HepG2 (cell line): ENCODE data around the gene CCS. TPM values are rescaled to one million over a fixed set of nuclear protein-coding genes. Genes with fewer than 3 reads are reported as not detected.
A peak's percentile ranks its signal among the peaks of the same experiment; 100 is the strongest.

Source experiments
- BORCS8-MEF2B ChIP-seq: sonication (generic); formaldehyde crosslinking; IDR thresholded peaks from 2 replicates; pipeline ENCODE4 v1.8.0; 2022; ENCODE audit warnings: mild to moderate bottlenecking, missing genetic modification reagents
- CCDC6 ChIP-seq: sonication (generic); formaldehyde crosslinking; IDR thresholded peaks from 2 replicates; pipeline ENCODE4 v1.8.1; 2022; ENCODE audit warnings: mild to moderate bottlenecking, missing genetic modification reagents, moderate library complexity
- CHD2 ChIP-seq: IDR thresholded peaks from 2 replicates; pipeline ENCODE4 v1.6.1; 2011; ENCODE audit warnings: low read depth, low read length, improper control_type of control experiment
- IKZF4 ChIP-seq: sonication (generic); formaldehyde crosslinking; IDR thresholded peaks from 2 replicates; pipeline ENCODE4 v1.5.1; 2020; ENCODE audit warnings: borderline replicate concordance, mild to moderate bottlenecking, low read depth, missing genetic modification reagents; ENCODE audit errors: not compliant biosample characterization
- JUN ChIP-seq: sonication (generic); formaldehyde crosslinking; IDR thresholded peaks from 2 replicates; pipeline ENCODE4 v1.4.0; 2020; ENCODE audit warnings: mild to moderate bottlenecking, missing genetic modification reagents
- KLF11 ChIP-seq: IDR thresholded peaks from 2 replicates; pipeline ENCODE4 v1.6.1; 2016; ENCODE audit warnings: missing compliant biosample characterization
- MBD4 ChIP-seq: IDR thresholded peaks from 2 replicates; pipeline ENCODE4 v1.6.1; 2012; ENCODE audit warnings: low read length, inconsistent platforms, borderline replicate concordance
- NFATC3 ChIP-seq: sonication (generic); formaldehyde crosslinking; IDR thresholded peaks from 2 replicates; pipeline ENCODE4 v1.5.1; 2020; ENCODE audit warnings: mild to moderate bottlenecking, missing genetic modification reagents
- PAX8 ChIP-seq: sonication (generic); formaldehyde crosslinking; IDR thresholded peaks from 2 replicates; pipeline ENCODE4 v1.8.0; 2022; ENCODE audit warnings: mild to moderate bottlenecking, missing genetic modification reagents, borderline replicate concordance
- WIZ ChIP-seq: sonication (generic); formaldehyde crosslinking; IDR thresholded peaks from 2 replicates; pipeline ENCODE4 v1.5.1; 2020; ENCODE audit warnings: mild to moderate bottlenecking, missing genetic modification reagents
- YEATS2 ChIP-seq: sonication (generic); formaldehyde crosslinking; IDR thresholded peaks from 2 replicates; pipeline ENCODE4 v1.4.0; 2020; ENCODE audit warnings: missing genetic modification reagents, borderline replicate concordance
- ZNF615 ChIP-seq: sonication (generic); formaldehyde crosslinking; IDR thresholded peaks from 2 replicates; pipeline ENCODE4 v1.5.0; 2020; ENCODE audit warnings: mild to moderate bottlenecking, missing genetic modification reagents, borderline replicate concordance
- ZNF749 ChIP-seq: sonication (generic); formaldehyde crosslinking; IDR thresholded peaks from 2 replicates; pipeline ENCODE4 v1.8.0; 2022; ENCODE audit warnings: mild to moderate bottlenecking, missing genetic modification reagents, moderate library complexity, borderline replicate concordance
- polyA plus RNA-seq, 8 experiments: library from polyadenylated mRNA; depleted of rRNA in 3 of 8; stranded (reverse) in 7 of 8; unstranded in 1 of 8; fragments of >200 nt; fragmentation: Illumina TruSeq in 4 of 8; extraction: Trizol in 4 of 8; gene quantifications; 2 replicates each; pipeline versions ENCODE4 v1.2.1 to v1.2.3, GENCODE V29; 2011 to 2016; ENCODE audit warnings: low read depth in 4 of 8, missing spikeins in 1 of 8, mixed read lengths in 1 of 8; ENCODE audit not compliant: insufficient read depth in 1 of 8
- total RNA-seq, 5 experiments: library from RNA; depleted of rRNA; stranded (reverse); fragments of >200 nt; fragmentation: Illumina TruSeq; extraction: Trizol; gene quantifications; 2 replicates each; pipeline ENCODE4 v1.2.3, GENCODE V29; 2016; ENCODE audit warnings: low read depth in 1 of 5
- TF ChIP-seq, protein P1 (sequence below): sonication (generic); formaldehyde crosslinking; IDR thresholded peaks from 2 replicates; pipeline ENCODE4 v1.4.0; 2020; ENCODE audit warnings: mild to moderate bottlenecking, missing genetic modification reagents
- TF ChIP-seq, protein P2 (sequence below): sonication (generic); formaldehyde crosslinking; IDR thresholded peaks from 2 replicates; pipeline ENCODE4 v1.4.0; 2020; ENCODE audit warnings: low read depth, missing genetic modification reagents
- TF ChIP-seq, protein P3 (sequence below): sonication (generic); formaldehyde crosslinking; IDR thresholded peaks from 2 replicates; pipeline ENCODE4; 2020; ENCODE audit warnings: missing genetic modification reagents, mild to moderate bottlenecking, borderline replicate concordance
- TF ChIP-seq, protein P4 (sequence below): sonication (generic); formaldehyde crosslinking; conservative IDR thresholded peaks from 2 replicates; pipeline ENCODE4 v1.8.0; 2022; ENCODE audit warnings: mild to moderate bottlenecking, moderate library complexity, missing genetic modification reagents

Gene CCS
- total and polyA plus RNA-seq, 2 of the 13 experiments (the other 11 are each of a cell fraction or from before 2014, with no cell fraction given): 25.4 to 44.6 TPM

DNA sequence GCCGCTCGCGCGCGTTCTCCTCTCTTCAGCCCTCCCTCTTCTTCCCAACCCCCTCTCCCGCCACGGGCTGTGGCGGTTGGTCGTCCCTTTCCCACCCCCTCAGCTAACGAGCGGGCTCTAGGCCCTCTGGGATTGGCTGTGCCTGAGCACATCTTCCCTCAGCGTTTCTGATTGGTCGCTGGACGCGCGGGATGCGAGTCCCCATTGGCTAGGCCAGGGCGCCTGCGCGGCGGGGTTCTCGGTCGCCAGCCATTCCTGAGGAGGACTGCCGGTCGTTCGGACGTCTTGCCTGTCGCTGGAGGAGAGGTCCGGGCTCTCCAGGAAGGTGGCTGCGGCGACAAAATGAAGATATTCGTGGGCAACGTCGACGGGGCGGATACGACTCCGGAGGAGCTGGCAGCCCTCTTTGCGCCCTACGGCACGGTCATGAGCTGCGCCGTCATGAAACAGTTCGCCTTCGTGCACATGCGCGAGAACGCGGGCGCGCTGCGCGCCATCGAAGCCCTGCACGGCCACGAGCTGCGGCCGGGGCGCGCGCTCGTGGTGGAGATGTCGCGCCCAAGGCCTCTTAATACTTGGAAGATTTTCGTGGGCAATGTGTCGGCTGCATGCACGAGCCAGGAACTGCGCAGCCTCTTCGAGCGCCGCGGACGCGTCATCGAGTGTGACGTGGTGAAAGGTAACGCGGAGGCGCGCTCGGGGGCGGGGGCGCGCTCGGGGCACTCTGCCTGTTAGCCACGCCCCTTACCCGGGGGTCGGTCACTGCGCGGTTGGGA lies 23.6 kb downstream of the CCS start, which contains the start of gene RBM14 (continued):
- TF ChIP-seq CCDC6 (CRISPR knock-in tag) (peak; percentile 63; the same call in 1 of the 2 replicates), JUN (CRISPR knock-in tag) (peak; percentile 42), PAX8 (CRISPR knock-in tag) (0 out of 2 replicates have a peak, but pooled peaks have one; percentile 79), NFATC3 (CRISPR knock-in tag) (peak; percentile 73; the same call in 1 of the 2 replicates), ZNF749 (CRISPR knock-in tag) (peak; percentile 21; the same call in 1 of the 2 replicates), KLF11 (0 out of 2 replicates have a peak, but pooled peaks have one; percentile 39), YEATS2 (peak; percentile 83; the same call in 1 of the 2 replicates), ZNF615 (CRISPR knock-in tag) (no peak), MBD4 (no peak), CHD2 (peak; percentile 69), IKZF4 (peak; percentile 15), BORCS8-MEF2B (peak; percentile 60), WIZ (CRISPR knock-in tag) (peak; percentile 86)
- TF ChIP-seq, protein P1, sequence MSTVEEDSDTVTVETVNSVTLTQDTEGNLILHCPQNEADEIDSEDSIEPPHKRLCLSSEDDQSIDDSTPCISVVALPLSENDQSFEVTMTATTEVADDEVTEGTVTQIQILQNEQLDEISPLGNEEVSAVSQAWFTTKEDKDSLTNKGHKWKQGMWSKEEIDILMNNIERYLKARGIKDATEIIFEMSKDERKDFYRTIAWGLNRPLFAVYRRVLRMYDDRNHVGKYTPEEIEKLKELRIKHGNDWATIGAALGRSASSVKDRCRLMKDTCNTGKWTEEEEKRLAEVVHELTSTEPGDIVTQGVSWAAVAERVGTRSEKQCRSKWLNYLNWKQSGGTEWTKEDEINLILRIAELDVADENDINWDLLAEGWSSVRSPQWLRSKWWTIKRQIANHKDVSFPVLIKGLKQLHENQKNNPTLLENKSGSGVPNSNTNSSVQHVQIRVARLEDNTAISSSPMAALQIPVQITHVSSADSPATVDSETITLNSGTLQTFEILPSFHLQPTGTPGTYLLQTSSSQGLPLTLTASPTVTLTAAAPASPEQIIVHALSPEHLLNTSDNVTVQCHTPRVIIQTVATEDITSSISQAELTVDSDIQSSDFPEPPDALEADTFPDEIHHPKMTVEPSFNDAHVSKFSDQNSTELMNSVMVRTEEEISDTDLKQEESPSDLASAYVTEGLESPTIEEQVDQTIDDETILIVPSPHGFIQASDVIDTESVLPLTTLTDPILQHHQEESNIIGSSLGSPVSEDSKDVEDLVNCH (CRISPR knock-in tag): 0 out of 2 replicates have a peak, but pooled peaks have one; percentile 24
- TF ChIP-seq, protein P2, sequence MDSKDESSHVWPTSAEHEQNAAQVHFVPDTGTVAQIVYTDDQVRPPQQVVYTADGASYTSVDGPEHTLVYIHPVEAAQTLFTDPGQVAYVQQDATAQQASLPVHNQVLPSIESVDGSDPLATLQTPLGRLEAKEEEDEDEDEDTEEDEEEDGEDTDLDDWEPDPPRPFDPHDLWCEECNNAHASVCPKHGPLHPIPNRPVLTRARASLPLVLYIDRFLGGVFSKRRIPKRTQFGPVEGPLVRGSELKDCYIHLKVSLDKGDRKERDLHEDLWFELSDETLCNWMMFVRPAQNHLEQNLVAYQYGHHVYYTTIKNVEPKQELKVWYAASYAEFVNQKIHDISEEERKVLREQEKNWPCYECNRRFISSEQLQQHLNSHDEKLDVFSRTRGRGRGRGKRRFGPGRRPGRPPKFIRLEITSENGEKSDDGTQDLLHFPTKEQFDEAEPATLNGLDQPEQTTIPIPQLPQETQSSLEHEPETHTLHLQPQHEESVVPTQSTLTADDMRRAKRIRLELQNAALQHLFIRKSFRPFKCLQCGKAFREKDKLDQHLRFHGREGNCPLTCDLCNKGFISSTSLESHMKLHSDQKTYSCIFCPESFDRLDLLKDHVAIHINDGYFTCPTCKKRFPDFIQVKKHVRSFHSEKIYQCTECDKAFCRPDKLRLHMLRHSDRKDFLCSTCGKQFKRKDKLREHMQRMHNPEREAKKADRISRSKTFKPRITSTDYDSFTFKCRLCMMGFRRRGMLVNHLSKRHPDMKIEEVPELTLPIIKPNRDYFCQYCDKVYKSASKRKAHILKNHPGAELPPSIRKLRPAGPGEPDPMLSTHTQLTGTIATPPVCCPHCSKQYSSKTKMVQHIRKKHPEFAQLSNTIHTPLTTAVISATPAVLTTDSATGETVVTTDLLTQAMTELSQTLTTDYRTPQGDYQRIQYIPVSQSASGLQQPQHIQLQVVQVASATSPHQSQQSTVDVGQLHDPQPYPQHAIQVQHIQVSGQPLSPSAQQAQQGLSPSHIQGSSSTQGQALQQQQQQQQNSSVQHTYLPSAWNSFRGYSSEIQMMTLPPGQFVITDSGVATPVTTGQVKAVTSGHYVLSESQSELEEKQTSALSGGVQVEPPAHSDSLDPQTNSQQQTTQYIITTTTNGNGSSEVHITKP (CRISPR knock-in tag): 0 out of 2 replicates have a peak, but pooled peaks have one; percentile 28
- TF ChIP-seq, protein P3, sequence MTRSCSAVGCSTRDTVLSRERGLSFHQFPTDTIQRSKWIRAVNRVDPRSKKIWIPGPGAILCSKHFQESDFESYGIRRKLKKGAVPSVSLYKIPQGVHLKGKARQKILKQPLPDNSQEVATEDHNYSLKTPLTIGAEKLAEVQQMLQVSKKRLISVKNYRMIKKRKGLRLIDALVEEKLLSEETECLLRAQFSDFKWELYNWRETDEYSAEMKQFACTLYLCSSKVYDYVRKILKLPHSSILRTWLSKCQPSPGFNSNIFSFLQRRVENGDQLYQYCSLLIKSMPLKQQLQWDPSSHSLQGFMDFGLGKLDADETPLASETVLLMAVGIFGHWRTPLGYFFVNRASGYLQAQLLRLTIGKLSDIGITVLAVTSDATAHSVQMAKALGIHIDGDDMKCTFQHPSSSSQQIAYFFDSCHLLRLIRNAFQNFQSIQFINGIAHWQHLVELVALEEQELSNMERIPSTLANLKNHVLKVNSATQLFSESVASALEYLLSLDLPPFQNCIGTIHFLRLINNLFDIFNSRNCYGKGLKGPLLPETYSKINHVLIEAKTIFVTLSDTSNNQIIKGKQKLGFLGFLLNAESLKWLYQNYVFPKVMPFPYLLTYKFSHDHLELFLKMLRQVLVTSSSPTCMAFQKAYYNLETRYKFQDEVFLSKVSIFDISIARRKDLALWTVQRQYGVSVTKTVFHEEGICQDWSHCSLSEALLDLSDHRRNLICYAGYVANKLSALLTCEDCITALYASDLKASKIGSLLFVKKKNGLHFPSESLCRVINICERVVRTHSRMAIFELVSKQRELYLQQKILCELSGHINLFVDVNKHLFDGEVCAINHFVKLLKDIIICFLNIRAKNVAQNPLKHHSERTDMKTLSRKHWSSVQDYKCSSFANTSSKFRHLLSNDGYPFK (CRISPR knock-in tag): peak; percentile 92
- TF ChIP-seq, protein P4, sequence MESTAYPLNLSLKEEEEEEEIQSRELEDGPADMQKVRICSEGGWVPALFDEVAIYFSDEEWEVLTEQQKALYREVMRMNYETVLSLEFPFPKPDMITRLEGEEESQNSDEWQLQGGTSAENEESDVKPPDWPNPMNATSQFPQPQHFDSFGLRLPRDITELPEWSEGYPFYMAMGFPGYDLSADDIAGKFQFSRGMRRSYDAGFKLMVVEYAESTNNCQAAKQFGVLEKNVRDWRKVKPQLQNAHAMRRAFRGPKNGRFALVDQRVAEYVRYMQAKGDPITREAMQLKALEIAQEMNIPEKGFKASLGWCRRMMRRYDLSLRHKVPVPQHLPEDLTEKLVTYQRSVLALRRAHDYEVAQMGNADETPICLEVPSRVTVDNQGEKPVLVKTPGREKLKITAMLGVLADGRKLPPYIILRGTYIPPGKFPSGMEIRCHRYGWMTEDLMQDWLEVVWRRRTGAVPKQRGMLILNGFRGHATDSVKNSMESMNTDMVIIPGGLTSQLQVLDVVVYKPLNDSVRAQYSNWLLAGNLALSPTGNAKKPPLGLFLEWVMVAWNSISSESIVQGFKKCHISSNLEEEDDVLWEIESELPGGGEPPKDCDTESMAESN: peak; percentile 67
